H1 (cell line): Measurements from ENCODE around the gene ANKH. TPM values are rescaled to one million over a fixed set of nuclear protein-coding genes. Genes with fewer than 3 reads are reported as not detected.

Experiments used
- CTCF ChIA-PET: fragments of 300-600 bp; sonication (Branson Sonifier 250); formaldehyde crosslinking; loops from one replicate; lab custom pipeline; 2021; ENCODE audit not compliant: partially characterized antibody; lab: Charles Lee
- POLR2A ChIA-PET: fragments of 300-600 bp; sonication (Branson Sonifier 250); formaldehyde crosslinking; loops from one replicate; lab custom pipeline; 2021; ENCODE audit warnings: inconsistent platforms; ENCODE audit not compliant: partially characterized antibody; lab: Charles Lee
- DNase-seq, 2 experiments: peaks; one replicate each; pipeline versions ENCODE4 v3.0.0 to v3.0.0-alpha.2; 2010 to 2022; ENCODE audit warnings: low spot score in 2 of 2, low read depth in 1 of 2, mixed read lengths in 1 of 2
- FAIRE-seq: peaks from 2 replicates; lab custom pipeline; 2011; peaks lifted over from hg19 to GRCh38; lab: Jason Lieb, UNC
- H2AFZ ChIP-seq: 2 replicates; pipeline ENCODE4 v1.8.1; 2012; ENCODE audit warnings: low read length, inconsistent platforms
- H2AK5ac ChIP-seq: 2 replicates; pipeline ENCODE4 v1.6.1; 2013; ENCODE audit warnings: low read depth, low read length
- H2BK120ac ChIP-seq: replicated peaks from 2 replicates; pipeline ENCODE3; 2013; ENCODE audit warnings: low read depth, low read length, inconsistent platforms
- H2BK12ac ChIP-seq: 2 replicates; pipeline ENCODE4 v1.6.1; 2013; ENCODE audit warnings: low read depth, low read length
- H2BK15ac ChIP-seq: 2 replicates; pipeline ENCODE4 v1.6.1; 2013; ENCODE audit warnings: low read length
- H2BK20ac ChIP-seq: 2 replicates; pipeline ENCODE4 v1.6.1; 2013; ENCODE audit warnings: low read length
- H2BK5ac ChIP-seq: 2 replicates; pipeline ENCODE4 v1.6.1; 2013; ENCODE audit warnings: low read depth, low read length
- H3K14ac ChIP-seq: 2 replicates; pipeline ENCODE4 v1.6.1; 2013; ENCODE audit warnings: inconsistent platforms; ENCODE audit not compliant: insufficient read length
- H3K18ac ChIP-seq: 2 replicates; pipeline ENCODE4 v1.6.1; 2013; ENCODE audit warnings: low read length; ENCODE audit errors: extremely low read depth
- H3K23ac ChIP-seq: 2 replicates; pipeline ENCODE4 v1.6.1; 2013; ENCODE audit warnings: inconsistent platforms; ENCODE audit not compliant: insufficient read length
- H3K23me2 ChIP-seq: 2 replicates; pipeline ENCODE4 v1.6.1; 2013; ENCODE audit warnings: low read depth, low read length
- H3K27ac ChIP-seq: 2 replicates; pipeline ENCODE4 v1.6.1; 2011; ENCODE audit warnings: low read depth, low read length, inconsistent platforms
- H3K27me3 ChIP-seq, 4 experiments: replicated peaks in 1 of 4; 1 replicate in 1 of 4; 2 replicates in 3 of 4; pipeline versions ENCODE4 v1.6.1 to v1.8.1; 2011 to 2013; ENCODE audit warnings: low read length in 3 of 4, mild to moderate bottlenecking in 3 of 4, inconsistent platforms in 2 of 4, mixed read lengths in 2 of 4, moderate library complexity in 1 of 4; ENCODE audit not compliant: control insufficient read depth in 3 of 4, insufficient read depth in 3 of 4; ENCODE audit errors: extremely low read depth in 1 of 4
- H3K36me3 ChIP-seq, 4 experiments: 2 replicates each; pipeline versions ENCODE4 v1.6.1 to v1.8.1; 2011 to 2013; ENCODE audit warnings: mild to moderate bottlenecking in 4 of 4, low read length in 3 of 4, moderate library complexity in 2 of 4, control low read depth in 1 of 4, inconsistent platforms in 1 of 4; ENCODE audit not compliant: insufficient read depth in 4 of 4, control insufficient read depth in 2 of 4
- H3K4ac ChIP-seq: replicated peaks from 2 replicates; pipeline ENCODE3; 2013; ENCODE audit warnings: low read length, low read depth, mixed read lengths, inconsistent platforms; ENCODE audit not compliant: insufficient read length
- H3K4me1 ChIP-seq, 4 experiments: replicated peaks in 1 of 4; 1 replicate in 1 of 4; 2 replicates in 3 of 4; pipeline versions ENCODE4 v1.6.1 to v1.8.1; 2011 to 2013; ENCODE audit warnings: low read length in 3 of 4, inconsistent platforms in 2 of 4, mixed read lengths in 1 of 4; ENCODE audit not compliant: insufficient read depth in 4 of 4, control insufficient read depth in 3 of 4
- H3K4me2 ChIP-seq, 2 experiments: 2 replicates each; pipeline versions ENCODE4 v1.6.1 to v1.8.1; 2011 to 2013; ENCODE audit warnings: low read depth in 2 of 2, low read length in 2 of 2, control low read depth in 1 of 2, inconsistent platforms in 1 of 2, mild to moderate bottlenecking in 1 of 2; ENCODE audit not compliant: insufficient read depth in 1 of 2
- H3K4me3 ChIP-seq, 4 experiments: fragments of 200-600, 300-600 bp in 1 of 4; sonication (generic), shearing (Covaris generic), sonication (Bioruptor Twin) in 1 of 4; 2 replicates each; pipeline versions ENCODE4 v1.5.1 to v1.8.1; 2011 to 2016; ENCODE audit warnings: low read length in 4 of 4, low read depth in 3 of 4, control low read depth in 2 of 4, inconsistent platforms in 2 of 4, mild to moderate bottlenecking in 2 of 4, mixed read lengths in 1 of 4, moderate library complexity in 1 of 4; ENCODE audit not compliant: insufficient read depth in 2 of 4; ENCODE audit errors: extremely low read depth in 1 of 4
- H3K56ac ChIP-seq: replicated peaks from 2 replicates; pipeline ENCODE3; 2013; ENCODE audit warnings: low read depth, mild to moderate bottlenecking, mixed read lengths, low read length, inconsistent platforms; ENCODE audit not compliant: insufficient read length
- H3K79me1 ChIP-seq: 2 replicates; pipeline ENCODE4 v1.6.1; 2013; ENCODE audit warnings: low read depth, low read length, control low read depth
- H3K79me2 ChIP-seq, 2 experiments: 2 replicates each; pipeline versions ENCODE4 v1.6.1 to v1.8.1; 2012 to 2013; ENCODE audit warnings: low read length in 2 of 2, mild to moderate bottlenecking in 2 of 2, inconsistent platforms in 1 of 2; ENCODE audit not compliant: insufficient read depth in 2 of 2, control insufficient read depth in 1 of 2
- H3K9ac ChIP-seq, 4 experiments: replicated peaks in 1 of 4; 1 replicate in 1 of 4; 2 replicates in 3 of 4; pipeline versions ENCODE4 v1.6.1 to v1.8.1; 2011 to 2013; ENCODE audit warnings: low read depth in 3 of 4, low read length in 3 of 4, control low read depth in 2 of 4, mild to moderate bottlenecking in 2 of 4, moderate library complexity in 2 of 4, inconsistent platforms in 1 of 4; ENCODE audit errors: extremely low read depth in 1 of 4
- H3K9me3 ChIP-seq, 2 experiments: 2 replicates each; pipeline versions ENCODE4 v1.6.1 to v1.8.1; 2012 to 2013; ENCODE audit warnings: mild to moderate bottlenecking in 2 of 2, moderate library complexity in 2 of 2, control low read depth in 1 of 2, inconsistent platforms in 1 of 2, low read depth in 1 of 2, low read length in 1 of 2, mixed read lengths in 1 of 2; ENCODE audit not compliant: insufficient read depth in 2 of 2
- H4K20me1 ChIP-seq, 2 experiments: replicated peaks in 1 of 2; 2 replicates each; pipeline versions ENCODE3 to v1.8.1; 2011 to 2013; ENCODE audit warnings: inconsistent platforms in 2 of 2, low read length in 2 of 2, mild to moderate bottlenecking in 1 of 2; ENCODE audit not compliant: insufficient read depth in 2 of 2, control insufficient read depth in 1 of 2
- H4K5ac ChIP-seq: 2 replicates; pipeline ENCODE4 v1.6.1; 2013; ENCODE audit warnings: low read length, low read depth, mixed read lengths, inconsistent platforms; ENCODE audit not compliant: insufficient read length
- H4K8ac ChIP-seq: 2 replicates; pipeline ENCODE4 v1.8.0; 2013; ENCODE audit warnings: mild to moderate bottlenecking, moderate library complexity, low read length, inconsistent platforms; ENCODE audit not compliant: insufficient read depth; ENCODE audit errors: extremely low read depth
- H4K91ac ChIP-seq: replicated peaks from 2 replicates; pipeline ENCODE3; 2013; ENCODE audit warnings: low read length, mixed read lengths, inconsistent platforms; ENCODE audit not compliant: insufficient read length
- CHD2 ChIP-seq: IDR thresholded peaks from 2 replicates; pipeline ENCODE4 v1.6.1; 2012; ENCODE audit warnings: low read length, improper control_type of control experiment
- KDM5A ChIP-seq: fragments of 200-600 bp; IDR thresholded peaks from 2 replicates; pipeline ENCODE4 v1.7.1; 2012; ENCODE audit warnings: mild to moderate bottlenecking, low read length, inconsistent platforms, mixed read lengths
- WGBS, 2 experiments: shearing (Covaris generic) in 1 of 2; methylation state at CpG; one replicate each; pipeline versions ENCODE4 v1.1.6 to v1.1.7; 2013 to 2015; ENCODE audit warnings: low lambda C conversion rate in 2 of 2, mixed read lengths in 2 of 2, inconsistent platforms in 1 of 2, low coverage in 1 of 2, missing lambda C conversion rate in 1 of 2; ENCODE audit not compliant: insufficient replicate concordance in 2 of 2, insufficient coverage in 1 of 2, insufficient read length in 1 of 2; ENCODE audit errors: extremely low coverage in 1 of 2, missing lambda C conversion rate in 1 of 2; 5-methylcytosine and 5-hydroxymethylcytosine counted together
- polyA plus RNA-seq, 7 experiments: library from polyadenylated mRNA; depleted of rRNA in 3 of 7; stranded (reverse) in 5 of 7; unstranded in 2 of 7; fragments of >200 nt in 5 of 7; fragments of 200-250 nt in 2 of 7; gene quantifications; 1 replicate in 5 of 7; 2 replicates in 1 of 7; 4 replicates in 1 of 7; pipeline versions ENCODE4 v1.2.1 to v1.2.3, GENCODE V29; 2011 to 2013; ENCODE audit warnings: missing spikeins in 2 of 7, mixed read lengths in 2 of 7
- total RNA-seq: library from RNA; stranded (reverse); fragmentation: NEBNext Ultra II Directional; extraction: Animal tissue kit (Norgen Biotek cat#: 25700); gene quantifications from 2 replicates; pipeline ENCODE4 v1.2.1, GENCODE V29; 2021

Gene ANKH
- total and polyA plus RNA-seq, 2 of the 8 experiments (the other 6 are each of a cell fraction or from before 2014, with no cell fraction given) = 5.3 to 13.0 TPM

GRCh38 chr5:14667290-14667689 lies 204.3 kb downstream of the ANKH start:
- POLR2A ChIA-PET = no interaction called here
- Histone ChIP-seq H3K79me2 (peaks cover 0 to 59% of the 10 kb centered on the region in 2 experiments; a peak in 3 of 4 replicates), H3K79me1 (peaks cover 10% of the 10 kb centered on the region; the same call in 1 of the 2 replicates), H2AK5ac (no peak overlapping the region), H3K9me3 (no peaks in the 10 kb centered on the region), H3K9ac (no peak overlapping the region), H2AFZ (no peak overlapping the region), H3K36me3 (no peaks in the 10 kb centered on the region)
- 90% methylated on average over 7 of the region's 8 CpGs; no CpG with 5 or more reads in 1 of the 2 experiments for WGBS, 2 experiments
- no peak for TF ChIP-seq CHD2
- no peak for TF ChIP-seq KDM5A
- TF ChIP-seq, all 59 proteins: peak for 0
- Histone ChIP-seq H3K4ac (no peak overlapping the region), H4K91ac (no peak overlapping the region), H3K27me3 (peaks cover 0 to 19% (median 14%) of the 10 kb centered on the region in 4 experiments; a peak in 6 of 7 replicates), H2BK12ac (no peak overlapping the region), H4K20me1 (peaks cover 0 to 5% of the 10 kb centered on the region in 2 experiments), H2BK5ac (no peak overlapping the region), H2BK120ac (no peak overlapping the region), H3K27ac (no peak overlapping the region), H3K56ac (no peak overlapping the region), H4K5ac (no peak overlapping the region), H3K4me1 (peaks cover 3 to 10% (median 9%) of the 10 kb centered on the region in 4 experiments; a peak in 5 of 7 replicates), H3K4me2 (no peak overlapping the region), H3K14ac (no peak overlapping the region), H3K23me2 (peaks cover 6% of the 10 kb centered on the region; the same call in 1 of the 2 replicates), H3K4me3 (no peak overlapping the region), H4K8ac (no peak overlapping the region), H2BK20ac (no peak overlapping the region), H3K23ac (no peak overlapping the region), H2BK15ac (no peak overlapping the region), H3K18ac (no peak overlapping the region)
- CTCF ChIA-PET = interaction anchor here (0.6 to 1.8 kb wide), 8 partner anchors 10 to 330 kb away, joined by 3 to 7 read pairs (median 3); no protein-coding TSS in a partner anchor
- DNase-seq (no peak), FAIRE-seq (no peak)
